ENCODE results near the gene RORB.

Gene RORB

GRCh38 chr9:74719306-74719705, 222.2 kb downstream of the RORB start:
- DNase-seq (ENCODE audit: low read depth in 2 of 2), result no peak

- no peak for DNase-seq (ENCODE audit: low read depth in 2 of 2)
These were observed 224.8 kb downstream of the RORB start for GRCh38 chr9:74721696-74722660.

DNA sequence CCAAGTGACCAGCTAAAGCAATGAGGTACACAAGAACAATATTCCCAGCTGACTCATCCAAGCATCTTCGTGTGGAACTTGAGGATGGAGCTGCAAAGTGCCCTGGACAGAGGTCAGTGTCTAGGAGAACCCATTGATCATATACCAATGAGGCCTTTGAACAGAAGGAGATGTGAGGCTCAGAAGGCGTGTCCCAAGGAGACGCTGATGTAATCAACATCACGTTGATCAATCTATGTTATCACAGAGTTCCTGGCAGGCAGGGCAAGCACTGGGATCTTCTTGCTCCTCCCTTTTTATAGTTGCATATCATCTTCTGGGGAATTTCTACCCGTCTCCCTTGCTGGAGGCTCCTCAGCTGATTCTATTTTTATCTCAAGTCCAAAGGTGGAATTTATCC, 227.2 kb downstream of the RORB start:
- DNase-seq (ENCODE audit: low read depth in 2 of 2), result no peak

- DNase-seq (ENCODE audit: low read depth in 2 of 2), result no peak
These were observed 229.4 kb downstream of the RORB start for GRCh38 chr9:74726581-74726980.

- DNase-seq (ENCODE audit: low read depth in 2 of 2), result no peak
These were observed 231.0 kb downstream of the RORB start for GRCh38 chr9:74728176-74728575.

DNA sequence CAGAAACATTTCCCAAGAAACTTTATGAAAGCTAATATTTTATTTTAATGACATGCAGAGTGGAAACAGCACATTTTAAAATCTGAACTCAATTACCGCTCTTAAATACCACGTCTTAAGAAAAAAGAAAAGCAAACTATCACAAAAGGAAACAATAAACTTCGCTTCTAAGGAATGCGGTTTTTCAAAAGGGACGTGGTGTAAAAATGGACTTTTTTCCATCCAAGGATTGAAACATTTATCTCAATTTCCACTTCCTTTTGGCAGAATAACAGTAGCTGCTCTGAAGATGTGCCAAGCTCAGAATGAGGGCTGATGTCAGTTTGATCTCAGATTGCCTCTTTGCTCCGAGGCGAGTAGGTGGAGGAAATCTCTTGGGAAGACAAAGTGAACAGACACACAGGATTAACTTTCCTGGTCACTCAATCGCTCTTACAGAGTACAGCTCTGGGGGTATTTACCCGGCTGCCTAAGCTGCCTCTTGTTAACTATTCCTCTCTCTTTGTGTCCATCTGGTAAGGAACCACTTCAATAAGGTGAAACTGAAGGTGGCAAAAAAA, 232.1 kb downstream of the RORB start:
- no peak for DNase-seq (ENCODE audit: low read depth in 2 of 2)

DNA sequence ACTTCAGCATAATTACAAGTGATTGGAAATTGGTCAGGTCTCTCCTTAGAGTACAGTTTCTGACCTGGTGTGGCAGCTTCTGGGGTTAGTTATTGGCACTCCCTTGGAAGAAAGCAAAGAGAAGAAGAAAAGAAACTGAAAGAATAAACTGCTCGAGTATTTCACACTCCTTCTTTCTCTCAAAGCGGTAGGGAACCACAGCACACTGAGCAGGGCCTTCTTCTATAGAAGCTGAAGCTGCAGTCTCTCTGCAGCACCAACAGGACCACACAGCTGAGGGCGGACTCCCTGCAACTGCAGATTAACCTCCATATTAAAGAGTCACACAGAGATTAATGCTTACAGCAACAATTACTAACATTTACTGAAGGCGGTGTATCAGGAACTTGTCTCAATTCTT, 238.6 kb downstream of the RORB start:
- DNase-seq (ENCODE audit: low read depth in 2 of 2), result no peak

GRCh38 chr9:74736646-74737045, 239.5 kb downstream of the RORB start:
- no peak for DNase-seq (ENCODE audit: low read depth in 2 of 2)

DNA sequence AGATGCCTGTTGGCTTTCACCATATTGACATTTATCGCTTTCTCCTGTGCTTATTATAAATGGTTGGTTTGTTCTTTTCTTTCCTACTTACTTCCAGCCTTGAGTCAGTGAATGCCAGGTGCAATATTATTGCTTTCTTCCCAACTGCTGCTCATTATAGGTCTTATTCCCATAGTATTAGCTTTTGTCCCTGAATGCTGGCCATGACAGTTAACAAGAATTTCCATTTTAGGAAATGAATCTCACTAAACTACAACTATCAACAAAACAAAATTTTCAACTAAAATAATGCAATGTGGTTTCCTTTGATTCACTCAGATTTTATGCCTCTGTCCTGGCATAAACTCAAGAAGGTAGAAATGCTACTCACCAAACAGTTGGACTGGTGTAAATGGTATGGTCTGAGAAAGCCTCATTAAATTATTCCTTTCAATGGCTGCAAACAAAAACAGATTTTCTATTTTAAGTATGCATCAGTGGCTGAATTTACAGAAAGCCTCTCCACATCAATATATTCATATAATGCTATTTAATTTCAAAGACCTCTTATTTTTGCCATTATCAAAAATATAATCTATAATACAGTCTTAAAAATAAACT, 245.2 kb downstream of the RORB start:
- DNase-seq (ENCODE audit: low read depth in 2 of 2), result no peak
